ENCODE data around the gene FAM222B.
"Not testable (repeated sequence)": the region's sequence is repeated elsewhere in the genome, so short reads cannot be mapped to it uniquely, and the experiment has no call there.

FAM222B gene

GRCh38 chr17:28839221-28839620, 3.4 kb downstream of the FAM222B start:
- no peak overlapping the region for H3K4me3 ChIP-seq
- no peak for TF ChIP-seq CTCF (IDR thresholded peaks at IDR 0.05)
- no peak overlapping the region for H3K27ac ChIP-seq

GRCh38 chr17:28836541-28836940, 6.0 kb downstream of the FAM222B start:
- not testable (repeated sequence) for DNase-seq (ENCODE audit: low spot score); H3K27ac ChIP-seq; H3K4me3 ChIP-seq

More at GRCh38 chr17:28839221-28839620, 3.4 kb downstream of the FAM222B start:
- DNase-seq (ENCODE audit: low spot score) = no peak

GRCh38 chr17:28834420-28834819, 8.2 kb downstream of the FAM222B start:
- no peak for DNase-seq (ENCODE audit: low spot score)
- TF ChIP-seq CTCF (IDR thresholded peaks at IDR 0.05) = no peak
- Histone ChIP-seq H3K27ac (no peak overlapping the region), H3K4me3 (no peak overlapping the region)

GRCh38 chr17:28828294-28829040, 14.1 kb downstream of the FAM222B start:
- Histone ChIP-seq H3K4me3 (no peak overlapping the region), H3K27ac (no peak overlapping the region)
- no peak for DNase-seq (ENCODE audit: low spot score)
- TF ChIP-seq CTCF (IDR thresholded peaks at IDR 0.05) = no peak

GRCh38 chr17:28827672-28828071, 14.9 kb downstream of the FAM222B start:
- no peak overlapping the region for H3K4me3 ChIP-seq
- H3K27ac ChIP-seq = no peak overlapping the region
- DNase-seq (ENCODE audit: low spot score) = no peak
- TF ChIP-seq CTCF (IDR thresholded peaks at IDR 0.05) = no peak

- Histone ChIP-seq H3K27ac (no peak overlapping the region), H3K4me3 (no peak overlapping the region)
- DNase-seq (ENCODE audit: low spot score) = no peak
- TF ChIP-seq CTCF (IDR thresholded peaks at IDR 0.05) = no peak
Observed at GRCh38 chr17:28819582-28819981, 23.0 kb downstream of the FAM222B start.

GRCh38 chr17:28818819-28819221, 23.8 kb downstream of the FAM222B start:
- Histone ChIP-seq H3K4me3 (no peak overlapping the region), H3K27ac (no peak overlapping the region)
- no peak for DNase-seq (ENCODE audit: low spot score)
- no peak for TF ChIP-seq CTCF (IDR thresholded peaks at IDR 0.05)

Data from coronary artery (tissue), 2 donors.